IPS-18a (cell line): Measurements from ENCODE around the gene CDKL2.
"Not testable (repeated sequence)": the region's sequence is repeated elsewhere in the genome, so short reads cannot be mapped to it uniquely, and the experiment has no call there.

Experiments
- H3K27ac ChIP-seq: one replicate; pipeline ENCODE4 v1.5.1; 2013; ENCODE audit warnings: low read length
- H3K27me3 ChIP-seq: one replicate; pipeline ENCODE4 v1.6.1; 2013; ENCODE audit warnings: mild to moderate bottlenecking, low read length; ENCODE audit not compliant: control insufficient read depth, insufficient read depth
- H3K36me3 ChIP-seq: one replicate; pipeline ENCODE4 v1.6.1; 2013; ENCODE audit warnings: low read depth, low read length; ENCODE audit not compliant: control insufficient read depth
- H3K4me1 ChIP-seq: one replicate; pipeline ENCODE4 v1.6.1; 2013; ENCODE audit warnings: low read depth, low read length; ENCODE audit not compliant: control insufficient read depth
- H3K4me3 ChIP-seq: one replicate; pipeline ENCODE4 v1.5.1; 2013; ENCODE audit warnings: low read length
- H3K9ac ChIP-seq: one replicate; pipeline ENCODE4 v1.6.1; 2013; ENCODE audit warnings: mild to moderate bottlenecking, low read length, moderate library complexity
- H3K9me3 ChIP-seq: one replicate; pipeline ENCODE4 v1.6.1; 2013; ENCODE audit warnings: low read depth, low read length; ENCODE audit not compliant: control insufficient read depth

CDKL2 gene

GRCh38 chr4:75547647-75548387 is 82.5 kb downstream of the CDKL2 start:
- Histone ChIP-seq H3K27ac (no peak overlapping the region), H3K9me3 (no peaks in the 10 kb centered on the region), H3K9ac (no peak overlapping the region), H3K4me3 (no peak overlapping the region), H3K36me3 (no peaks in the 10 kb centered on the region), H3K4me1 (no peaks in the 10 kb centered on the region), H3K27me3 (no peaks in the 10 kb centered on the region)

GRCh38 chr4:75545526-75545925 is 84.8 kb downstream of the CDKL2 start:
- H3K27me3 ChIP-seq, result no peaks in the 10 kb centered on the region
- no peak overlapping the region for H3K4me3 ChIP-seq
- no peak overlapping the region for H3K27ac ChIP-seq
- no peaks in the 10 kb centered on the region for H3K9me3 ChIP-seq
- no peaks in the 10 kb centered on the region for H3K36me3 ChIP-seq
- no peak overlapping the region for H3K9ac ChIP-seq
- H3K4me1 ChIP-seq, result no peaks in the 10 kb centered on the region

GRCh38 chr4:75544870-75545269 is 85.5 kb downstream of the CDKL2 start:
- H3K27me3 ChIP-seq, result no peaks in the 10 kb centered on the region
- no peaks in the 10 kb centered on the region for H3K9me3 ChIP-seq
- H3K4me3 ChIP-seq, result no peak overlapping the region
- H3K36me3 ChIP-seq, result no peaks in the 10 kb centered on the region
- no peak overlapping the region for H3K27ac ChIP-seq
- H3K4me1 ChIP-seq, result no peaks in the 10 kb centered on the region
- H3K9ac ChIP-seq, result no peak overlapping the region

- H3K9ac ChIP-seq, H3K4me3 ChIP-seq, H3K36me3 ChIP-seq, H3K27ac ChIP-seq, H3K9me3 ChIP-seq, H3K27me3 ChIP-seq, H3K4me1 ChIP-seq: not testable (repeated sequence)
Observed at GRCh38 chr4:75544220-75544619, 86.1 kb downstream of the CDKL2 start.

- Histone ChIP-seq H3K9me3 (no peaks in the 10 kb centered on the region), H3K9ac (no peak overlapping the region), H3K4me3 (no peak overlapping the region), H3K4me1 (no peaks in the 10 kb centered on the region), H3K27me3 (no peaks in the 10 kb centered on the region), H3K36me3 (no peaks in the 10 kb centered on the region), H3K27ac (no peak overlapping the region)
Observed at GRCh38 chr4:75542824-75543223, 87.5 kb downstream of the CDKL2 start.

- H3K4me1 ChIP-seq, H3K9me3 ChIP-seq, H3K27ac ChIP-seq, H3K4me3 ChIP-seq, H3K36me3 ChIP-seq, H3K9ac ChIP-seq, H3K27me3 ChIP-seq: not testable (repeated sequence)
Observed at GRCh38 chr4:75537308-75537707, 93.0 kb downstream of the CDKL2 start.

GRCh38 chr4:75533926-75534325 is 96.4 kb downstream of the CDKL2 start:
- not testable (repeated sequence) for H3K9me3 ChIP-seq, H3K27ac ChIP-seq

GRCh38 chr4:75533339-75533887 is 96.9 kb downstream of the CDKL2 start:
- peaks cover 13% of the 10 kb centered on the region for H3K36me3 ChIP-seq
- H3K27ac ChIP-seq, H3K4me1 ChIP-seq, H3K9ac ChIP-seq, H3K4me3 ChIP-seq, H3K9me3 ChIP-seq, H3K27me3 ChIP-seq: not testable (repeated sequence)

More at GRCh38 chr4:75533926-75534325, 96.4 kb downstream of the CDKL2 start:
- not testable (repeated sequence) for H3K4me1 ChIP-seq, H3K4me3 ChIP-seq, H3K27me3 ChIP-seq, H3K9ac ChIP-seq
- peaks cover 13% of the 10 kb centered on the region for H3K36me3 ChIP-seq

GRCh38 chr4:75531536-75532143 is 98.7 kb downstream of the CDKL2 start:
- H3K36me3 ChIP-seq, result peaks cover 31% of the 10 kb centered on the region
- not testable (repeated sequence) for H3K9ac ChIP-seq, H3K27ac ChIP-seq, H3K9me3 ChIP-seq, H3K27me3 ChIP-seq, H3K4me3 ChIP-seq, H3K4me1 ChIP-seq

GRCh38 chr4:75530556-75531322 is 99.6 kb downstream of the CDKL2 start:
- H3K9me3 ChIP-seq, result no peaks in the 10 kb centered on the region

More at GRCh38 chr4:75530556-75531322, 99.6 kb downstream of the CDKL2 start:
- no peak overlapping the region for H3K9ac ChIP-seq
- no peak overlapping the region for H3K4me3 ChIP-seq
- peaks cover 34% of the 10 kb centered on the region for H3K36me3 ChIP-seq
- H3K4me1 ChIP-seq, result no peaks in the 10 kb centered on the region
- H3K27me3 ChIP-seq, result no peaks in the 10 kb centered on the region
- H3K27ac ChIP-seq, result no peak overlapping the region
